ENCODE results near the gene ACSS2.
A peak's percentile ranks its signal among the peaks of the same experiment; 100 is the strongest.
"Not testable (repeated sequence)": the region's sequence is repeated elsewhere in the genome, so short reads cannot be mapped to it uniquely, and the experiment has no call there.

ACSS2 gene

GRCh38 chr20:34884260-34884659, 7.8 kb downstream of the ACSS2 start:
- DNase-seq = no peak
- no peak for TF ChIP-seq GATA1 (IDR thresholded peaks at IDR 0.05; ENCODE audit: low read depth, low read length)

GRCh38 chr20:34886122-34886521, 9.7 kb downstream of the ACSS2 start:
- DNase-seq = no peak
- TF ChIP-seq POLR2A (IDR thresholded peaks at IDR 0.05; ENCODE audit: low read length) (no peak), GATA1 (IDR thresholded peaks at IDR 0.05; ENCODE audit: low read depth, low read length) (no peak)

GRCh38 chr20:34887023-34887422, 10.6 kb downstream of the ACSS2 start:
- no peak for TF ChIP-seq POLR2A (IDR thresholded peaks at IDR 0.05; ENCODE audit: low read length)
- no peak for TF ChIP-seq GATA1 (IDR thresholded peaks at IDR 0.05; ENCODE audit: low read depth, low read length)
- no peak for DNase-seq

- TF ChIP-seq GATA1 (IDR thresholded peaks at IDR 0.05; ENCODE audit: low read depth, low read length) = no peak
- TF ChIP-seq POLR2A (IDR thresholded peaks at IDR 0.05; ENCODE audit: low read length) = no peak
- DNase-seq = peak; percentile 49 to 51
Observed at GRCh38 chr20:34888468-34888867, 12.1 kb downstream of the ACSS2 start.

- no peak for TF ChIP-seq POLR2A (IDR thresholded peaks at IDR 0.05; ENCODE audit: low read length)
- no peak for TF ChIP-seq GATA1 (IDR thresholded peaks at IDR 0.05; ENCODE audit: low read depth, low read length)
- DNase-seq = peak in 1 of 2 experiments; percentile 54
Observed at GRCh38 chr20:34891166-34892062, 15.0 kb downstream of the ACSS2 start.

GRCh38 chr20:34892671-34893070, 16.3 kb downstream of the ACSS2 start:
- TF ChIP-seq GATA1 (IDR thresholded peaks at IDR 0.05; ENCODE audit: low read depth, low read length) (no peak), POLR2A (IDR thresholded peaks at IDR 0.05; ENCODE audit: low read length) (no peak)
- DNase-seq = no peak

GRCh38 chr20:34894723-34895122, 18.3 kb downstream of the ACSS2 start:
- DNase-seq = no peak
- no peak for TF ChIP-seq GATA1 (IDR thresholded peaks at IDR 0.05; ENCODE audit: low read depth, low read length)
- no peak for TF ChIP-seq POLR2A (IDR thresholded peaks at IDR 0.05; ENCODE audit: low read length)

- no peak for DNase-seq
- TF ChIP-seq GATA1 (IDR thresholded peaks at IDR 0.05; ENCODE audit: low read depth, low read length) (no peak), POLR2A (IDR thresholded peaks at IDR 0.05; ENCODE audit: low read length) (no peak)
Observed at GRCh38 chr20:34895465-34895864, 19.1 kb downstream of the ACSS2 start.

GRCh38 chr20:34896086-34896621, 19.7 kb downstream of the ACSS2 start:
- no peak for DNase-seq
- TF ChIP-seq POLR2A (IDR thresholded peaks at IDR 0.05; ENCODE audit: low read length) (no peak), GATA1 (IDR thresholded peaks at IDR 0.05; ENCODE audit: low read depth, low read length) (no peak)

- not testable (repeated sequence) for DNase-seq
Observed at GRCh38 chr20:34898129-34898528, 21.7 kb downstream of the ACSS2 start.

- not testable (repeated sequence) for DNase-seq
Observed at GRCh38 chr20:34898731-34899130, 22.3 kb downstream of the ACSS2 start.

GRCh38 chr20:34904202-34904621, 27.8 kb downstream of the ACSS2 start:
- peak; percentile 29 to 41 for DNase-seq
- no peak for TF ChIP-seq POLR2A (IDR thresholded peaks at IDR 0.05; ENCODE audit: low read length)
- TF ChIP-seq GATA1 (IDR thresholded peaks at IDR 0.05; ENCODE audit: low read depth, low read length) = no peak

- peak; percentile 10 to 20 for DNase-seq
Observed at GRCh38 chr20:34907616-34908469, 31.4 kb downstream of the ACSS2 start.

GRCh38 chr20:34915131-34915530, 38.7 kb downstream of the ACSS2 start:
- TF ChIP-seq GATA1 (IDR thresholded peaks at IDR 0.05; ENCODE audit: low read depth, low read length) (no peak), POLR2A (IDR thresholded peaks at IDR 0.05; ENCODE audit: low read length) (no peak)
- DNase-seq = no peak

More at GRCh38 chr20:34907616-34908469, 31.4 kb downstream of the ACSS2 start:
- TF ChIP-seq POLR2A (IDR thresholded peaks at IDR 0.05; ENCODE audit: low read length) = no peak
- no peak for TF ChIP-seq GATA1 (IDR thresholded peaks at IDR 0.05; ENCODE audit: low read depth, low read length)

Data from erythroblast (primary cell).